ENCODE data around the gene C3orf52.
"Not testable (repeated sequence)": the region's sequence is repeated elsewhere in the genome, so short reads cannot be mapped to it uniquely, and the experiment has no call there.

C3orf52 gene, protein sequence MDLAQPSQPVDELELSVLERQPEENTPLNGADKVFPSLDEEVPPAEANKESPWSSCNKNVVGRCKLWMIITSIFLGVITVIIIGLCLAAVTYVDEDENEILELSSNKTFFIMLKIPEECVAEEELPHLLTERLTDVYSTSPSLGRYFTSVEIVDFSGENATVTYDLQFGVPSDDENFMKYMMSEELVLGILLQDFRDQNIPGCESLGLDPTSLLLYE

DNA sequence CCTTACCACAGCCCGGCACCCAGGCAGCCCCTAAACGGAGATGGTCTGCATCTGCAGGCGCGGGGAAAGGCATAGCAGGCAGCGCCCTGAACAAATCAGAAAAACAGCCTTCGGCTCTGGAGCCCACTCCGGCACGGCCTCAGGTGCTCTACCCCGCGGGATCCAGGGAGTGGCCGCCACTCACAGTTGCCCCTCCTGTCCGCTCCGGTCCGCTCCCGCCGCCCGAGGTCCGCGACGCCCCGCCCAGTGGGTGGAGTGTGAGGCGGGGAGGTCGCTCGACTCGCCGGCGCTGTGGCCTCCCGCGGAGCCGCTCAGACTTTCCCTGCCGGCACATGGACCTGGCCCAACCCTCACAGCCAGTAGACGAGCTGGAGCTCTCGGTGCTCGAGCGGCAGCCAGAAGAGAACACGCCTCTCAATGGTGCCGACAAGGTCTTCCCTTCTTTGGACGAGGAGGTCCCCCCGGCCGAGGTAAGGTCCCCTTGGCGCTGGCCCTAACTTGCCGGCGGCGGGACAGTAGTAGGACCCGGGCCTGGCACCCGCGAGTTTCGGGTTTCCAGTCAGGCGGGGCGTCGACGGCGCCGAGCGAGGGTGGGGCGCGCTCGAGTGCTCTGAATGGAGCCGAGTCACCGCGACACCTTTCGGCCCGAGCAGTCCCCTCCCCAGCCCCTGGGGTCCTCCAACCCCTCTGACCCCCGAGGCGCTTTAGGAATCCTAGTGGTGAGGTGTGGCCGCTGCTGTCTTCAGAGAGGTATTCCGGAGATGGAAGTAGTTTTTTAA, at the start of gene C3orf52:
Gene C3orf52 (plus strand): TSS at position 314 of the 779 bp plus-strand sequence. CDS start 19 bp downstream, at position 333.
- peak; percentile 61 for DNase-seq

DNA sequence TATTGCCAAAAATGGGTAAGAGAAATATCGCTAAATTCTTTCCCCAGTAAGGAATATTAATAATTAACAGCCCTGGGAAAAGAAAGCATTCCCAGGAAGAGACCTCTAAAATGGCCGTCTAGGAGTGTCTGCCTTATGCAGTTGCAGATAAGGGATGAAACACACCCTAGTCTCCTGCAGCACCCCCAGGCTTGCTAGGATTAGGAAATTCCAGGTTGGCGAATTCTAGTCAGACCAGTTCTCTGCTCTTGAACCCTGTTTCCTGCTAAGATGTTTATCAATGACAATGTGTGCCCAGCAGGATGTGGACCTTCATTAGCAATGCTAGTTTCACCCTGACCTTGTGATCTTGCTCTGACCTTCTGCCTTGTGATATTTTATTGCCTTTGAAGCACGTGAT, 49.0 kb upstream of the C3orf52 start:
- DNase-seq, result not testable (repeated sequence)

DNA sequence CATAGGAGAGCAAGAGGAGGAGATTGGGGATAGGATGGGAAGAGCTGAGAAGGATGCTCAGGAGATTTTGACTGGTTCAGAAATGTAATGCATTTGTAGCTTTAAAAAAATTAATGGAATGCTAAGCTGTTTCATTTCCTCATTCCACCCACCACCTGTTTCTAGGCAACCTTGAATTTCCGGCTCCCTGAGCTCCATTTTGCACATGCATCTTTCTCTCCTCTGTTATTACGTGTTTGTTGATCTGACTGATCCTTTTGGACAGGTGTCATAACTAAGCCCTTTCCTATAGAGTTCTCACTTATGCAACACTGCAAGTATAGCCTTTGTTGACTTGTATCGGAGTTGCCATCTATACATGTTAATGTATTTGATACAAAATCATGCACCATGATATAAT, 47.3 kb upstream of the C3orf52 start:
- no peak for DNase-seq

DNA sequence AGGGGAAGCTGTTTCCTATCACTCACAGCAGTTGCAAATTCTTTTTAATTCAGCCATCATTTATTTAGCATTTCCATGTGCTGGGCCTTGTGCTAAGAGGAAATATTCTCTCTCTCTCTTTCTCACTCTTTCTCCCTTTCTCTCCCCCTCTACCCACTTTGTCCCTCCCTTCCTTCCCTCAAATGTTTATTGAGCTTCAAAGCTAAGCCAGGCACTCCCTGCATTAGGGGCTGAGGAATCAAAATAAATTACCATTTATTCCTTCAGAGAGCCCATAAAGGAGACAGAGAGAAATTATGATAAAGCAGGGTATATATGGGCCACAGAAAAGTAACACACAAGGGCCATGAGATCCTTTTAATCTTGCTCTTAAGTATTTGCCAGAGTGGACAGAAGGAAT, 44.9 kb upstream of the C3orf52 start:
- no peak for DNase-seq

DNA sequence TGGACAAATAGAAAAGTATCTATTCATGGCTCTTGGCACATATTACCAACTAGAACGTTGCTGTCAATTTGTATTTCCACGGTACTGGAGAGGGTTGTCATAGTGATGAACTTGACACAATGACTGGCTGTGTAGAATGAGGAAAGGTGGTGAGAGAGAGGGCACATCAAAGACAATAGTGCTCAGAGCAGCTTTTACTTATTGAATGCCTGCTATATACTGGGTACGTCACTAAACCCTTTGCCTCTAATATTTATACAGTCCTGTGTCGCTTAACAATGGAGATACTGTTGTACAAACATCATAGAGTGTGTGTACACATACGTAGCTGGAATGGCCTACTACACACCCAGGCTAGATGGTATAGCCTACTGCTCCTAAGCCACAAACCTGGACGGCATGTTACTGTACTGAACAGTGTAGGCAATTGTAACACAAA, 43.3 kb upstream of the C3orf52 start:
- no peak for DNase-seq

DNA sequence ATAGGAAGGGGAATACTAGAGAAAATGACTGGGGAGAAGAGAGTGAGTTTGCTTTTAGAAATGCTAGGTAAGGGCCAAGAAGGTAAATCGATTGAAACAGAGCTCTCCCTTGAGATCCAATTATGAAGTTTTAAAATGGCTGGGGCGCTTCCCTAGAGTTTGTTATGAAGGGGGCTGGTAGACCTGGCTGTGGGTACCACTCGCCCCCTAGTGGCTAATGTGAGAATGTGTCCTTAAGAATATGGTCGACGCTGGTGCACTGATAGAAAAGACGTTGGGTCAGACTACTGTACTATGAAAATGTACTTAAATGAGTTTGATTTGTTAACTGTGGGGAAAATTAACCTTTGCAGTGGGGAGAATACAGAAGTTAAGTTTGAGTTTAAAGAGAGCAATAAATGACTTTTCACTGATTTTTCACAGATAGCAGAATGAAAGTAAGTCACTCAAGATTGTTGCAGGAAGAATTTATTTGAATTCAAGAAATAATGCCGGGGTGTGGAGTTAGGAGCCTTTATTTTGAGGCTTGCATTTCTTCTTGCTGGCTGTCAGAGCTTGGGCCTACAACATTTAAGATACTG, 42.5 kb upstream of the C3orf52 start:
- DNase-seq, result no peak

DNA sequence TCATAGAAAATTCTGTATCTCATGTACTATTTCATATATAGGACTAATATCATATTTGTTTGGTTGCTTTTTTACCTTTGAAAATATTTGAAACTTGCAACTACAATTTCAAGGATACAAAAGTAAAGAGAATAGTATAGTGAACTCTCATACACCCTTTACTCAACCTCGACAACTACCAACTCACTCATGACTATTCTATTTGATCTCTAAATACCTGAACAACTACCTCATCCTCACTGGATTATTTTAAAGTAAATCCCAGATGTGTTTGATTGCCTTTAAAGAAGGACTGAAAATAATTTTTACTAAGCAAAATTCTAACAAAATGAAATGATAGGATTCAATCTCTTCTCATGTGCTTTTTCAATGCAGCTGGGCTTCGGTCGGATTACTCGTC, 39.6 kb upstream of the C3orf52 start:
- no peak for DNase-seq

DNA sequence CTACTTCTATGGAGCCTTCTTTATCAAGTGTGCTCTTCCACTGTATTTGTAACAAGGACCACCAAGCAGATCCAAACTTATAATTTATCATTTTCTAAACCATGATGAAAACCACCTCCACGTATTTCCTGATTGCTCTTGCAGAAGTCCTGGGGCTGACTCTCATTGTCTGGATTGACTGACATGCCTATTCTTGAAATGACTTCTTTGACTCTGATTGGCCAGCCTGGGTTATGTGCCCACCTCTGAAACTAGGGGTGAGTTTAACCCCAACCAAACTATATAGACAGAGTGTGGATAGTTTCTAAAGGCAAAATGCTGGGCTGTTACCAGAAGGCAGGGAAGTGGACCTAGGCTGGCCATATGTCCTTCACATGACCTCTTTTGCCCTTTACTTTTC, 38.9 kb upstream of the C3orf52 start:
- DNase-seq, result no peak

DNA sequence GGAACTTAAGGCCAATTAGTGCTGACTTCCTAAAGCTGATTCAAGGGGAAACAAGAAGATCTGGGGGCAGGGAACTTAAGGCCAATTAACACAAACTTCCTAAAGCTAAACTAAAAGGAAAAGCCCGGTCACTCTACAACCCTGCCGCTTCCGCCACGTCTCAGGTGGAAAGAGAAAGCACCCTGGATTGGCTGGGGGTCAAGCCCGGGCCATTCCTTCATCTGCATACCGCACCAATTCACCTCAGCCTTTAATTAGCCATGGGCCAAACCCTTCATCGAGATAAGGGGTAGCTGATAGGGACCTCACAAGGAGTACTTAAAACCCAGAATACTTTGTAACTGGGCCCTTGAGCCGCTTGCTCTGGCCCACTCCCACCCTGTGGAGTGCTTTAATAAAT, 37.3 kb upstream of the C3orf52 start:
- DNase-seq, result no peak

DNA sequence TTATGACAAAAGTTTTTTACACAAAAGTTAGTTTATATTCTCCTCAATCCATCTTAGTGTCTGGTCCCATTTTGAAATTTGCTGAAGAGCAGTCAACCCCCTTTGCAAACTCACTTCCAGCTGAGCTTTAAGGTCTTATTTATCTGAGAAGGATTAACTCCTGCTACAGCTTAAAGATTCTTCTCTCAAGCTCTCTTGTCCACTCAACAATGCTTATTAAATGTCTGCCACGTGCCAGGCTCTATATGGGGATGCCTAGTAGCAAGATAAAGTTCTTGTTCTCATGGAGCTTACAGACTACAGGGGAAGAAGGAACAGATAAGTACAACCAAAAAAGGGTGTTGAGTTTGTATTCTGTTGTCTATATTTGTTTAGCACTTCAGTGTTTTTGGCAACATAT, 33.0 kb upstream of the C3orf52 start:
- DNase-seq, result no peak

DNA sequence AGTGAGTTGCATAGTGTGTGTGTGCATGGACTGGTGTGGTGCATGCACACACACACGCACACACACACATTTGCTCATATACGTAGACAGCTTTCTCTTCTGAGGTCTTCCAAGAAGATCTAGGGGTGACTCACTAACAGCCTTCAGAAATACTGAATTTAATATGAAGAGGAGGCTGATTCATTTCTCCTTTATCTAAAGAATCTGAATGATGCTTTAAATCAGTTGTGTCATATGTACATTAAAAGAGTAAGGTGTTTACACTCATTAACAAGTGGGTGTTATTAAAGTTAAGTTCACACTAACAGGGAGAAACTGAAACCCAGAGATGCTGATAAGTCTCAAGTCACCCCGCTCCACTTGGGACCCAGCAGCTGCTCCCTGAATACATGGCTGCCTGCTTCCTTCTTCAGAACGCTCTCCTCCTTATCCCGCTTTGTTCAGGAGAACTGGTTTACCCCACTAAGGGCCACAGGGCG, 29.7 kb upstream of the C3orf52 start:
- no peak for DNase-seq

DNA sequence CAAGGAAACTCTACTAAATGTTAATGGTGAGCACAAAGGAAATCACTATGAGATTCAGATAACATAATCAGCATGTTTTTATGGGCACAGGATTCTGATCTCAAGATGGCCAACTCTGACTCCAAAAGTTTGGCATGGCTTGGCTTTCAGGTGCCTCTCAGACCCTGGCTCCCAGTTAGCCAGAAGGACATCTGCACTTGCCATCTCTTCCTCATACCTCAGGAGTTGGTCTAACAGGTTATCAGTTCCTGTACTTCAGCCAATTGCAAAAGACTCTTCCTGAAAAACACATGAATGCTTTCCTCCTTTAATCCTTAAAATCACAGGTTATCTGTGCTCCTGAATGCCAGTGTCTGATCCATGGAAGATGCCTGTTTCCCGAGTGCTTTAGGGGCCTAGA, 26.7 kb upstream of the C3orf52 start:
- DNase-seq, result no peak

DNA sequence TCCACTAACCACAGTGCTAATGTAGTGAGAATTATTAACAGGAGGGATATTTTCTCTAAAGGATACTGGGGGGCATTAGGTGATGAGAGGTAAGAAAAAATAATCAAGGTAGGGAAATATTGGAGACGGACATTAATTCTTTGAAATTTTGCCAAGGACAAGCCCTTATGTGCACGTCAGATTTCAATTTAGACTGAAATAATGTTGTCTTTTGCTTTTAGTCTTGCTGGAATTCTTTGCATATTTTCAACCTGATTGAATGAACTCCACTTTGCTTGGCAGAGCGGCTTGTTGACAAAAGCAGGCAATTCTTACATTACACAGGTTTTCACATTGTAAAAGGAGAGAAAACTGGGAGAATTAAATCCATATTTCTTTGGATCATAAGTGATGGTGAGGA, 25.0 kb upstream of the C3orf52 start:
- DNase-seq, result no peak

DNA sequence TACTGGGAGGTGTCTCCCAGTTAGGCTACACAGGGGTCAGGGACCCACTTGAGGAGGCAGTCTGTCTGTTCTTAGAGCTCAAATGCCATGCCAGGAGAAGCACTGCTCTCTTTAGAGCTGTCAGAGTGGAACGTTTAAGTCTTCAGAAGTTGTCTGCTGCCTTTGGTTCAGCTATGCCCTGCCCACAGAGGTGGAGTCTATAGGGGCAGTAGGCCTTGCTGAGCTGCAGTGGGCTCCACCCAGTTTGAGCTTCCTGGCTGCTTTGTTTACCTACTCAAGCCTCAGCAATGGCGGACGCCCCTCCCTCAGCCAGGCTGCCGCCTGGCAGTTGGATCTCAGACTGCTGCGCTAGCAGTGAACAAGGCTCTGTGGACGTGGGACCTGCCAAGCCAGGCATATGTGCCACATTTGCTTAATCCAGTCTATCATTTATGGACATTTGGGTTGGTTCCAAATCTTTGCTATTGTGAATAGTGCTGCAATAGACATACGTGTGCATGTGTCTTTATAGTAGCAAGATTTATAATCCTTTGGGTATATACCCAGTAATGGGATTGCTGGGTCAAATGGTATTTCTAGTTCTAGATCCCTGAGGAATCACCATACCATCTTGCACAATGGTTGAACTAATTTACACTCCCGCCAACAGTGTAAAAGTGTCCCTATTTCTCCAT, 13.7 kb upstream of the C3orf52 start:
- DNase-seq, result not testable (repeated sequence)

DNA sequence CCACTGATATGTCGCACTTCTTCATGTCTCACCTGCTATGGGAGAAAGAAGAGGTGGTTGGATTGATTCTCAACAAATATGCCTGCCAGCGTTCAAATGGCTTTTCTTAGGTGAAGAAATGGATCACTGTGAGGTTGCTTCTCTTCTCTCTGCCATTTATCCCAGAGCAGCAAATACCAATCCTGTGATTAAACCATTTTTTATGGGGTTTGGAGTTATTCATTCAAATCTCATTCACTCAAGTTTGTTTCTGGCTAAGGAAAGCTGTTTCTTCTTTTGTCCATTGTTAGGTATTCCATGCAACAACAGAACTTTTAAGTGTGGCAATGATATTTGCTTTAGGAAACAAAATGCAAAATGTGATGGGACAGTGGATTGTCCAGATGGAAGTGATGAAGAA, 12.2 kb upstream of the C3orf52 start:
- DNase-seq, result no peak

DNA sequence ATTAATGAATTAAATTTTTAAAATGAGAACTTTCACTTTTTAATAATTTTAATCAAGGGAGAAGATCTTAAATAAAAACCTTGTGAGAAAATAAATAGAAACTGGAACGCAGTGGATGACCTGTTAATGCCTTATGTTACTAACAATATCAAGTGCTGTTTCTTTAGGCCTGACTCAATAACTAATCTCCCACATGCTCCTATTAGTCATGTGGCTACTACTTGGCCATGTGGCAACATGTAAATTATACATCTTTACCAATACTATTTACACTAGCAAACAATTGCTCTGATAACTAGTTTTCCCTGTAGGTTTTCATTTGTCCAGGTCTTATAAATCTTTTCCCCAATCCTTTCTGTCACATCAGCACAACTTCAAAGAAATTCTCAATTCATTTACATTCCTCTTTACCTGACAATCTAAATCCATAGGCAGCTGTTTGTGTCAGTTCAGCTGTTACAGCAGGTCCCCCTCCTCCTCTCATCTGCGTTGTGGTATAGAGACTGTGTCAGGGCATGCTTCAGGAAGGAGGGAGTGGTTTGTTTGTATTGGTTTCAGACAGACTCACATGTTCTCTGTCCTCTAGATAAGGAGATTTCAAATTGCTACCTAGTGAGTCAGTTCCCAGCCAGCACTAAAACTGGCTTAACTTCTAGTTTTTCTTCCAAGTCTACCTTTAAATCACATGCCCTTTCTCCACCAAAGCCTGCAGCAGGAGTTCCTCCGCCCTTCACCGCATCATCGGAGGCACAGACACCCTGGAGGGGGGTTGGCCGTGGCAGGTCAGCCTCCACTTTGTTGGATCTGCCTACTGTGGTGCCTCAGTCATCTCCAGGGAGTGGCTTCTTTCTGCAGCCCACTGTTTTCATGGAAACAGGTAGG, 11.3 kb upstream of the C3orf52 start:
- DNase-seq, result peak; percentile 71

DNA sequence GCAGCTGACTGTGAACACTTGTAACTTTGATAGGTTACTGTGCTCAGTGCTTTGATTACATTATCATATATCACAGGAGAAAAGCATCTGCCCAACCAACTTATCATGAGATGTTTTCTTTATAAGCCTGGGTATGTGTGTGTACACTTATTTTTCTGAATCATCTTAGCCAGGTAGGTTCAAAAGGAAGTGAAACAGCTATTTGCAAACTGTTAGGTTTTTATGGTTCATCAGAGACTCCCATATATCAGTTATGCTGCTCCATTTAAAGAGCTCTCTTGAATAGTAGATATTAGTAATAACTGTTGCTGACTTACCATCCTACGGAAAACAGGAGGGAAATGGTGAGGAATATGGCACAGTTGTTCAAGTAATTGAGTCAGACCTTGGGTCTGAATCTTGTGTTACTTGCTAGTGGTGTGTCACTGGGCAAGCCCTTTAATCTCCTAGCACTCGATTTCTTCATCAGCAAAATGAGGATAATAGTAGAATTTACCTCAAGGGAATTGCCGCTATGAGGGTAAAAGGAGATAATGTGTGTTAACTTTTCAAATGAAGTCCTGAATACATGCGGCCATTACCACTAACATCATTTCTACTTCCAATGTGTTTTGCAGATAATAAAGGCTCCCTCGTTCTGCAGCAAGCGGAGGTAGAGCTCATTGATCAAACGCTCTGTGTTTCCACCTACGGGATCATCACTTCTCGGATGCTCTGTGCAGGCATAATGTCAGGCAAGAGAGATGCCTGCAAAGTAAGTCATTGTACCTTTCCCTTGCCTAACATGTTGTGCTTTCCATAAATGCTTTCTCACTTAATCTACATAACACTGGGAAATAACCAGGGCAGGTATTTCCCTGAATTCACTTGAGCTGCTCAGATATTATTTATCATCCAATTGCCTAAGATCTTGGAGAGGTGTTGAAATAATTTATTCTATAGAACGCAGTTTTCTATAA, 7.8 kb upstream of the C3orf52 start:
- no peak for DNase-seq

DNA sequence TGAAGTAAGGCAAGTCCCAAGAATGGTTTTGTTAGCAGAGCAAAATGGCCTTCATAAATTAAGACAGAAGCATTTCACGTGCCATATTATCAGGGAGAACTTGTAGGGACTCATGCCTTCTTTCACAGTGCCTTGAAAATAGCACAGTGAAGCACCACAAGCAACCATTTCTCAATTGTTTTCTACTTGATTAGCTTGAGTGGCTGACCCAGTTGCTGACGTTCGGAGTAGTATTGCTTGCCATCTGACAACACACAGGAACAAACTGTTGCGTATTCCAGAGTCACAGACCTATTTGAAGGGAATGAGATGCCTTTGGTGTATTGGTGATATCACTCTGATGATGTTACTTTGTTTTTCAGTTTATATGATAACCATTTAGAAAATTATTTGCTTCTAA, 3.0 kb upstream of the C3orf52 start:
- no peak for DNase-seq

DNA sequence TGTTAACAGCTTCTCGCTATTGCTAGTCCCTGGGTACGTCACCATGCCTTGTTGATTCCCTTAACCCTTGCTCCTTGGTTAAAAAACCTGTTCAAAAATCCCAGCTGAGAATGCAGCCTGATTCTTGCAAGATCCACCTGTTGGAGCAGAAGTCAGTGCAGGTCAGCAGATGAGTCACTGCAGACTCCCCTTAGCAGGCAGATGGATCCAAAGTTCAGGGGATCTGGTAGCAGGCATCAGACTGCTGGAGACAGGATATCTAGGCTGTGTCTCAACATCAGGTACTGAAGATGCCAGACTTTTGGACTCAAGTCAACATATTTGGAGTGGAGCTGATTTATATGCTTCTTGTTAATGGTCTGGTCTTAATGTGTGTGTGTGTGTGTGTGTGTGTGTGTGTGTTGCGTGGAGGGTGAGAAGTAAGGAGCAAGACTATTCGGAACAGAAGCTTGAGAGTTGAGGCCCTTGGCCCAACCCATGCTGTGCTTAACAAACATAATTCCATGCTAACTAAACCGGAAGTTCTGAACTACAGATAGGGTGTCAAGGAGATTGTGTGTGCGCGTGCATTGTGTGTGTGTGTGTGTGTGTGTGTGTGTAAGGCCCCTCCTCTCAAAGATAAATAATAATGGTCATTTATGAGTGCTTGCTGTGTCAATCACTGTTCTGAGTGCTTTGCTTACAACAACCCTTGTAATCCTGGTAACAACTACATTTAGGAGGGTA, 1.0 kb upstream of the C3orf52 start:
- no peak for DNase-seq

DNA sequence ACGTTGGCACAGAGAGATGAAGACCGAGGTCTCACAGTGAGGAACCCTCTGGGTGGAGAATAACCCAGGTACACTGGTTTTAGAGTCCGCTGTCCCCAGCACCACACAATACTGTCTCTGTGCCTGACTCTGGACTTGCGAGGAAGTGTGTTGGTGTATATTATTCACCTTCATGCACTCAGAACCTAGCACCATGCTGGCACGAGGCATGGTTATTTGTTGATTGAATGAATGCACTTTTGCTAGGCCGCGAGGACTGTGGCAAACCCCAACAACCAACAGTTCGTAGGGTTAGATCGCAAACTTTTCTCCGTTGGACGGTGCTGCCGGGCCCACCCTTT, 484 bp upstream of the C3orf52 start:
- no peak for DNase-seq
